Panc1 (cell line): ENCODE results near the gene ADARB2.

Experiments used
- POLR2AphosphoS5 ChIP-seq: IDR thresholded peaks from 2 replicates; pipeline ENCODE4 v1.6.1; 2012; ENCODE audit warnings: mild to moderate bottlenecking, low read depth, low read length, moderate library complexity
- SIN3A ChIP-seq: IDR thresholded peaks from 2 replicates; pipeline ENCODE4 v1.6.1; 2012; ENCODE audit warnings: low read depth, mild to moderate bottlenecking, low read length, moderate library complexity, borderline replicate concordance; ENCODE audit not compliant: insufficient read depth
- TF ChIP-seq, protein P1 (sequence below): fragments of 450-650 bp; IDR thresholded peaks from 2 replicates; pipeline ENCODE4 v1.5.1; 2017; ENCODE audit warnings: mild to moderate bottlenecking

DNA sequence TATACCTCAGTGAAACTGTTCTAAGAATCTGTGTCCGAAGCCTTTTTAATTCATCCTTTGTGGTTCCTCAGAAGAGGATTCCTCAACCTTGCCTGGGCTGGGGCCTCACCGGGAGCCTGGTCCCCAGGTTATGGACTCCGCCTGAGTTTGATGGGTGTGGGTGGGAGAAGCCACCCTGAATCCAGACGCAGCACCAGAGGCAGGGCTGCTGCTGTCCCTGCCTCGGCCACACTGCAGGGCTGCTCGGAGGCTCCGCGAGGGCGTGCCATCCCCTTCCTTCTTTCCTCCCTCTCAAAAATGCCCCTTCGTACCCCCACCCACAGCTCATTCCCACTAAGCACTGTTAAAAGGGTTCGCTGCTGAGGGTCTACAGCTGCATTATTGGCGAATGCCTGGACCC lies 146.3 kb downstream of the ADARB2 start:
- TF ChIP-seq SIN3A (no peak), POLR2AphosphoS5 (no peak)
- TF ChIP-seq, protein P1, sequence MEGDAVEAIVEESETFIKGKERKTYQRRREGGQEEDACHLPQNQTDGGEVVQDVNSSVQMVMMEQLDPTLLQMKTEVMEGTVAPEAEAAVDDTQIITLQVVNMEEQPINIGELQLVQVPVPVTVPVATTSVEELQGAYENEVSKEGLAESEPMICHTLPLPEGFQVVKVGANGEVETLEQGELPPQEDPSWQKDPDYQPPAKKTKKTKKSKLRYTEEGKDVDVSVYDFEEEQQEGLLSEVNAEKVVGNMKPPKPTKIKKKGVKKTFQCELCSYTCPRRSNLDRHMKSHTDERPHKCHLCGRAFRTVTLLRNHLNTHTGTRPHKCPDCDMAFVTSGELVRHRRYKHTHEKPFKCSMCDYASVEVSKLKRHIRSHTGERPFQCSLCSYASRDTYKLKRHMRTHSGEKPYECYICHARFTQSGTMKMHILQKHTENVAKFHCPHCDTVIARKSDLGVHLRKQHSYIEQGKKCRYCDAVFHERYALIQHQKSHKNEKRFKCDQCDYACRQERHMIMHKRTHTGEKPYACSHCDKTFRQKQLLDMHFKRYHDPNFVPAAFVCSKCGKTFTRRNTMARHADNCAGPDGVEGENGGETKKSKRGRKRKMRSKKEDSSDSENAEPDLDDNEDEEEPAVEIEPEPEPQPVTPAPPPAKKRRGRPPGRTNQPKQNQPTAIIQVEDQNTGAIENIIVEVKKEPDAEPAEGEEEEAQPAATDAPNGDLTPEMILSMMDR: no peak
